Skeletal muscle tissue (tissue), 4 donors: ENCODE measurements around the gene ARHGEF6. TPM values are rescaled to one million over a fixed set of nuclear protein-coding genes. Genes with fewer than 3 reads are reported as not detected.
"Not testable (repeated sequence)": the region's sequence is repeated elsewhere in the genome, so short reads cannot be mapped to it uniquely, and the experiment has no call there.

Source experiments
- H3K27ac ChIP-seq: one replicate; pipeline ENCODE4 v1.7.0; 2013; ENCODE audit warnings: mild to moderate bottlenecking, low read depth, low read length, inconsistent platforms
- H3K27me3 ChIP-seq, 3 donors: one replicate each; pipeline ENCODE4 v1.7.0; 2013; ENCODE audit warnings: low read length in 3 of 3; ENCODE audit not compliant: control insufficient read depth in 3 of 3, insufficient read depth in 3 of 3
- H3K36me3 ChIP-seq, 3 donors: one replicate each; pipeline ENCODE4 v1.7.0; 2013; ENCODE audit warnings: low read length in 3 of 3; ENCODE audit not compliant: control insufficient read depth in 3 of 3, insufficient read depth in 3 of 3
- H3K4me1 ChIP-seq, 3 donors: one replicate each; pipeline ENCODE4 v1.7.0; 2013; ENCODE audit warnings: low read length in 3 of 3, mild to moderate bottlenecking in 3 of 3; ENCODE audit not compliant: control insufficient read depth in 3 of 3, insufficient read depth in 3 of 3
- H3K4me3 ChIP-seq, 3 donors: one replicate each; pipeline ENCODE4 v1.7.0; 2013; ENCODE audit warnings: low read length in 3 of 3
- H3K9ac ChIP-seq, 3 donors: one replicate each; pipeline ENCODE4 v1.7.0; 2013; ENCODE audit warnings: low read length in 3 of 3, mild to moderate bottlenecking in 3 of 3, moderate library complexity in 2 of 3, low read depth in 1 of 3
- H3K9me3 ChIP-seq, 3 donors: one replicate each; pipeline ENCODE4 v1.7.0; 2013; ENCODE audit warnings: low read length in 3 of 3; ENCODE audit not compliant: control insufficient read depth in 3 of 3
- total RNA-seq: library from RNA; depleted of rRNA; stranded (reverse); fragments of >200 nt; gene quantifications from one replicate; pipeline ENCODE4 v1.2.3, GENCODE V29; 2014
- donor health status: Osteomylitis.

ARHGEF6 gene
- total RNA-seq, 1 donor from 2014 or later = 25.6 TPM

GRCh38 chrX:136816975-136817374 lies 36.2 kb upstream of the ARHGEF6 start:
- Histone ChIP-seq H3K27me3 (no peaks in the 10 kb centered on the region), H3K9ac (no peak overlapping the region), H3K9me3 (no peaks in the 10 kb centered on the region), H3K4me1 (no peaks in the 10 kb centered on the region), H3K36me3 (peaks cover 0 to 6% (median 2%) of the 10 kb centered on the region in 3 donors), H3K4me3 (no peak overlapping the region), H3K27ac (no peak overlapping the region)

DNA sequence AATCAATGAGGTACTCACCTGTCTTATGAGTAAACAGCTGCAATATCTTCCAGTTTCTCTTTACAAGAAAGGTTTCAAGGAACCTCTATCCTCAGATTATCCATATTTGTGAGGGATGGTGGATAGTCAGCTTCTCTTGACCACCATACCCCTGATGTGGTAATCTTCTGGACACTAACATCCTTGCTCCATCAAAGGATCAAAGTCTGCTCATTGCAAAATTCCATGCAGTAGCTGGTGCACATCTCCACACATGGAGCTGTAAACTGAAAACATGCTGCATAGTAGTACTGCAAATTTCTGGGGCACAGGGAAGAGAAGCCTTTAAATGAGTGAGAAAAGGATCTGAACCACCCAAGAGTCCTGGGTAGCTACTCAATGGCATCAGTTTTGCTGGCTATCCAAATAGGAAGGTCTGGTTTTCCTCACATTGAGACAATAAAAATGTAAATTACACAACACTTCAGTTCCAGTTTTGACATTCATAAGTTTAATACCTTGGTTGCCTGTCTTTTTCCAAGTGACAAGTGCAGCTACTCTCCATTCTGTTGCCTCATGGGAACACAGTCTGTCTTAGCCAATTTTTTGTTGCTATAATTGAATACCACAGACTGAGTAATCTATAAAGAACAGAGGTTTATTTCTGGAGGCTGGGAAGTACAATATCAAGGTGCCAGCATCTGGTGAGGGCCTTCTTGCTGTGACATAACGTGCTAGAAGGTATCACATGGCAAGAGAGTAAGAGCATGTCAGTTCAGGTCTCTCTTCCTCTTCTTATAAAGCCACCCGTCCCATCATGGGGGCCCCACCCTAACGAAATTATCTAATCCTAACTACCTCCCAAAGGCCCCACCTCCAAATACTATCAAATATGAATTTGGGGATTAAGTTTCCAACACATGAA lies 34.4 kb upstream of the ARHGEF6 start:
- H3K27ac ChIP-seq = no peak overlapping the region
- H3K36me3 ChIP-seq = peaks cover 0 to 2% (median 0%) of the 10 kb centered on the region in 3 donors
- H3K9me3 ChIP-seq = no peaks in the 10 kb centered on the region
- no peak overlapping the region for H3K4me3 ChIP-seq
- H3K4me1 ChIP-seq = no peaks in the 10 kb centered on the region
- no peaks in the 10 kb centered on the region for H3K27me3 ChIP-seq
- H3K9ac ChIP-seq = no peak overlapping the region

- Histone ChIP-seq H3K36me3 (no peaks in the 10 kb centered on the region), H3K9ac (no peak overlapping the region), H3K4me3 (no peak overlapping the region), H3K27me3 (no peaks in the 10 kb centered on the region), H3K27ac (no peak overlapping the region), H3K4me1 (no peaks in the 10 kb centered on the region), H3K9me3 (no peaks in the 10 kb centered on the region)
These were observed 31.6 kb upstream of the ARHGEF6 start for GRCh38 chrX:136812286-136812685.

DNA sequence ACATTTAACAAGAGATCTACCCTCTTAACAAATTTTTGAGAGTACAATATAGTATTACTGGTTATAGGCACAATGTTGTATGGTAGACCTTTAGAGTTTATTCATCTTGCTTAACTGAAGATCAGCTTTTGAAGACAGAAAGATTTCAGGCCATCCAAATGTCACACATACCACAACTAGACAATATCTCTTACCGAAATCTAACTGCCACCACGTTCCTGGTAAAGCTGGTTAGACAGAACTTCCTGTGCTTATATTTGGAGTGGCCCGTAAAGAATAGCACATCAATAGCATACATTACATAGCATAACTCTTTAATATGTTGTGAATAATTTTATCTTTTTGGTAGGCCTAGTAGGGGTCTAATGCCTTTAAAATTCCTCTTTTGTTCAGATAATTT lies 29.8 kb upstream of the ARHGEF6 start:
- H3K4me1 ChIP-seq = no peaks in the 10 kb centered on the region
- no peak overlapping the region for H3K27ac ChIP-seq
- H3K9me3 ChIP-seq = no peaks in the 10 kb centered on the region
- H3K4me3 ChIP-seq = no peak overlapping the region
- H3K27me3 ChIP-seq = no peaks in the 10 kb centered on the region
- H3K9ac ChIP-seq = no peak overlapping the region
- H3K36me3 ChIP-seq = no peaks in the 10 kb centered on the region

- no peak overlapping the region for H3K9ac ChIP-seq
- H3K4me1 ChIP-seq = no peaks in the 10 kb centered on the region
- H3K27me3 ChIP-seq = no peaks in the 10 kb centered on the region
- H3K36me3 ChIP-seq = no peaks in the 10 kb centered on the region
- H3K27ac ChIP-seq = no peak overlapping the region
- H3K4me3 ChIP-seq = no peak overlapping the region
- no peaks in the 10 kb centered on the region for H3K9me3 ChIP-seq
These were observed 26.2 kb upstream of the ARHGEF6 start for GRCh38 chrX:136806891-136807410.

DNA sequence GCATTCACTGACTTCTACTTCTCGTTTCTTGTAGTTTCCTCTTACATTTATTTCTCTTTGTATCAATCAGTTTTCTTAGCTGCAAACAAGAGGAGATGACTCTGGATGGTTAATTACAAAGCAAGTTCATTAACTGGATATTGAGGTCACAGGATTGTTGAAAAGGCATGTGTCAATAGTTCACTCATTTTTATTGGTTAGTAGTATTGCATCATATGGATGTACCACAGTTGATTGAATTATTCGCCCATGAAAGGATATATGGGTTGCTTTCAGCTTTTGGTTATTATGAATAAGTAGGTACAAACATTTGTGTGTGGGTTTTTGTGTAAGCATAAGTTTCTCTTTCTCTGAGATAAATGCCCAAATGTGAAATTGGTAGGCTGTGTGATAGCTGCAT lies 21.8 kb upstream of the ARHGEF6 start:
- Histone ChIP-seq H3K27ac (no peak overlapping the region), H3K36me3 (no peaks in the 10 kb centered on the region), H3K9ac (no peak overlapping the region), H3K9me3 (no peaks in the 10 kb centered on the region), H3K4me3 (no peak overlapping the region), H3K27me3 (no peaks in the 10 kb centered on the region), H3K4me1 (no peaks in the 10 kb centered on the region)

GRCh38 chrX:136797787-136798186 lies 17.1 kb upstream of the ARHGEF6 start:
- Histone ChIP-seq H3K27ac (no peak overlapping the region), H3K9ac (no peak overlapping the region), H3K36me3 (no peaks in the 10 kb centered on the region), H3K4me1 (no peaks in the 10 kb centered on the region), H3K27me3 (no peaks in the 10 kb centered on the region), H3K4me3 (no peak overlapping the region), H3K9me3 (no peaks in the 10 kb centered on the region)

- H3K27ac ChIP-seq, H3K4me1 ChIP-seq: not testable (repeated sequence)
These were observed 14.4 kb upstream of the ARHGEF6 start for GRCh38 chrX:136795132-136795531.

GRCh38 chrX:136794660-136795059 lies 13.9 kb upstream of the ARHGEF6 start:
- not testable (repeated sequence) for H3K36me3 ChIP-seq, H3K9ac ChIP-seq, H3K4me1 ChIP-seq, H3K9me3 ChIP-seq, H3K4me3 ChIP-seq, H3K27ac ChIP-seq, H3K27me3 ChIP-seq

More at GRCh38 chrX:136795132-136795531, 14.4 kb upstream of the ARHGEF6 start:
- H3K9me3 ChIP-seq, H3K4me3 ChIP-seq, H3K27me3 ChIP-seq, H3K9ac ChIP-seq, H3K36me3 ChIP-seq: not testable (repeated sequence)

DNA sequence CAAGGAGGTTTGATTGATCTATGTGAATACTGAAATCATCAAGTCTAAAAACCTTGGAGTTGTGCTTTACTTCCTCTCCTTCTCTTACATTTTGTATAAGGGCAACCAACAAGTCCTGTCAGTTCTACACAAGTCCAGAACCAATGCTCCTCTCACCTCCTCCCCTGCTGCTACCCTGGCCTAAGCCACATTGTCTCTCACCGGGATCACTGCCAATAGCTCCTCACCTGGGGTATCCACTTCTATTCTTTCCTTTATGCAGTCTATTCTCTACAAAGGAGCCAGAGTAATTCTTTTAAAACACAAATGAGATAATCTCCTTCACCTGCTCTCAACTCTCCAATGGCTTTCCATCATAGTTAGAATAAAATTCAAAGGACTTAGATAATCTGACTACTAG lies 13.3 kb upstream of the ARHGEF6 start:
- Histone ChIP-seq H3K36me3 (no peaks in the 10 kb centered on the region), H3K4me1 (no peaks in the 10 kb centered on the region), H3K9me3 (no peaks in the 10 kb centered on the region), H3K9ac (no peak overlapping the region), H3K27ac (no peak overlapping the region), H3K27me3 (no peaks in the 10 kb centered on the region), H3K4me3 (no peak overlapping the region)
